Liver (tissue), 3 donors: ENCODE measurements around the gene ADCY3.

Experiments
- GABPA ChIP-seq, 2 donors: IDR thresholded peaks in 1 of 2; conservative IDR thresholded peaks in 1 of 2; 2 replicates each; pipeline ENCODE4 v1.6.1; 2016; ENCODE audit warnings: antibody characterized with exemption in 2 of 2, mild to moderate bottlenecking in 1 of 2, moderate library complexity in 1 of 2
- JUND ChIP-seq, 2 donors: IDR thresholded peaks; 2 replicates each; pipeline ENCODE4 v1.6.1; 2016; ENCODE audit warnings: antibody characterized with exemption in 2 of 2
- NR2F2 ChIP-seq: IDR thresholded peaks from 2 replicates; pipeline ENCODE4 v1.6.1; 2016; ENCODE audit warnings: antibody characterized with exemption
- RAD21 ChIP-seq, 2 donors: IDR thresholded peaks; 2 replicates each; pipeline ENCODE4 v1.6.1; 2016; ENCODE audit warnings: antibody characterized with exemption in 2 of 2, mild to moderate bottlenecking in 2 of 2
- RXRA ChIP-seq, 2 donors: IDR thresholded peaks; 2 replicates each; pipeline ENCODE4 v1.6.1; 2017 to 2018; ENCODE audit warnings: antibody characterized with exemption in 2 of 2, mild to moderate bottlenecking in 1 of 2
- YY1 ChIP-seq: IDR thresholded peaks from 2 replicates; pipeline ENCODE4 v1.6.1; 2016; ENCODE audit warnings: antibody characterized with exemption, mild to moderate bottlenecking
- TF ChIP-seq, protein P1 (sequence below): fragments of 150-350 bp; IDR thresholded peaks from 2 replicates; pipeline ENCODE4 v1.5.1; 2017; ENCODE audit warnings: improper control_type of control experiment, low read depth, low read length; ENCODE audit not compliant: missing input control
- TF ChIP-seq, protein P2 (sequence below): IDR thresholded peaks from 2 replicates; pipeline ENCODE4 v1.6.1; 2016; ENCODE audit warnings: antibody characterized with exemption
- TF ChIP-seq, protein P3 (sequence below): IDR thresholded peaks from 2 replicates; pipeline ENCODE4 v1.6.1; 2016; ENCODE audit warnings: antibody characterized with exemption
- donor health status: healthy.
- donor health status: healthy.

DNA sequence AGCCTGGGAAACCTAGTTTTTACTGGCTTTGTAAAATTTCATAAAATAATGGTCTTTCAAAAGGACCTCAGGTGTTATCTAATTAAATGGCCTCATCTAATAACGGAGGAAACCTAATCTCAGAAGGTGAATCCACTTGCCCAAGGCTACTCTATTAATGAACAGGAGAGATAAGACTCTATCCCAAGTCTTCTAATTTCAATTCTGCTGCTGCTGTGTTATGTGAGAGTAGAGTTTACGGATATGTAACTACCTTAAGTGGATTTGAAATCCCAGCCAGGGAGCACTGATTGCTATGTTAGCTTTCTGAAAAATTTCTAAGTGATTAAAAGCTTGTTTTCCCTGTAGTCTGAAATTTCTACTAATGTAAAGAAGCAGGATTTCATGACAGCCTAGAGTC, 17.2 kb upstream of the ADCY3 start:
- TF ChIP-seq YY1 (no peak), RAD21 (IDR thresholded peaks at IDR 0.05) (no peak), RXRA (IDR thresholded peaks at IDR 0.05) (no peak), JUND (IDR thresholded peaks at IDR 0.05) (no peak), GABPA (IDR thresholded peaks at IDR 0.05 in 1 of 2, conservative IDR thresholded peaks at IDR 0.05 in 1 of 2) (no peak), NR2F2 (no peak)
- TF ChIP-seq, protein P1, sequence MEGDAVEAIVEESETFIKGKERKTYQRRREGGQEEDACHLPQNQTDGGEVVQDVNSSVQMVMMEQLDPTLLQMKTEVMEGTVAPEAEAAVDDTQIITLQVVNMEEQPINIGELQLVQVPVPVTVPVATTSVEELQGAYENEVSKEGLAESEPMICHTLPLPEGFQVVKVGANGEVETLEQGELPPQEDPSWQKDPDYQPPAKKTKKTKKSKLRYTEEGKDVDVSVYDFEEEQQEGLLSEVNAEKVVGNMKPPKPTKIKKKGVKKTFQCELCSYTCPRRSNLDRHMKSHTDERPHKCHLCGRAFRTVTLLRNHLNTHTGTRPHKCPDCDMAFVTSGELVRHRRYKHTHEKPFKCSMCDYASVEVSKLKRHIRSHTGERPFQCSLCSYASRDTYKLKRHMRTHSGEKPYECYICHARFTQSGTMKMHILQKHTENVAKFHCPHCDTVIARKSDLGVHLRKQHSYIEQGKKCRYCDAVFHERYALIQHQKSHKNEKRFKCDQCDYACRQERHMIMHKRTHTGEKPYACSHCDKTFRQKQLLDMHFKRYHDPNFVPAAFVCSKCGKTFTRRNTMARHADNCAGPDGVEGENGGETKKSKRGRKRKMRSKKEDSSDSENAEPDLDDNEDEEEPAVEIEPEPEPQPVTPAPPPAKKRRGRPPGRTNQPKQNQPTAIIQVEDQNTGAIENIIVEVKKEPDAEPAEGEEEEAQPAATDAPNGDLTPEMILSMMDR: no peak
- TF ChIP-seq, protein P2, sequence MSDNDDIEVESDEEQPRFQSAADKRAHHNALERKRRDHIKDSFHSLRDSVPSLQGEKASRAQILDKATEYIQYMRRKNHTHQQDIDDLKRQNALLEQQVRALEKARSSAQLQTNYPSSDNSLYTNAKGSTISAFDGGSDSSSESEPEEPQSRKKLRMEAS: no peak
- TF ChIP-seq, protein P3, sequence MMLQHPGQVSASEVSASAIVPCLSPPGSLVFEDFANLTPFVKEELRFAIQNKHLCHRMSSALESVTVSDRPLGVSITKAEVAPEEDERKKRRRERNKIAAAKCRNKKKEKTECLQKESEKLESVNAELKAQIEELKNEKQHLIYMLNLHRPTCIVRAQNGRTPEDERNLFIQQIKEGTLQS: no peak
